Panc1 (cell line): ENCODE data around the gene MECR. TPM values are rescaled to one million over a fixed set of nuclear protein-coding genes. Genes with fewer than 3 reads are reported as not detected.

Experiments
- ATAC-seq: fragments of 200-7000 bp; cut with Tn5 transposase; 2 replicates; pipeline ENCODE4 v1.9.1; 2020; ENCODE audit warnings: mild to moderate bottlenecking, moderate library complexity
- BruUV-seq: library from RNA; stranded (reverse); fragments of 400-500 nt; replicated peaks from 2 replicates; lab custom pipeline; 2021; lab: Mats Ljungman, UMichigan
- CTCF ChIA-PET: fragments of 300-600 bp; sonication (Branson Sonifier 250); formaldehyde crosslinking; loops from one replicate; lab custom pipeline; 2022; ENCODE audit warnings: antibody characterized with exemption; lab: Charles Lee
- POLR2A ChIA-PET: fragments of 300-600 bp; sonication (Branson Sonifier 250); formaldehyde crosslinking; loops from one replicate; lab custom pipeline; 2022; ENCODE audit warnings: antibody characterized with exemption; lab: Charles Lee
- DNase-seq: peaks from one replicate; pipeline ENCODE4 v3.0.0-alpha.2; 2010; ENCODE audit warnings: low read depth, low spot score
- H3K27ac ChIP-seq: 2 replicates; pipeline ENCODE4 v1.5.1; 2011; ENCODE audit warnings: mild to moderate bottlenecking, low read length, inconsistent platforms
- H3K27me3 ChIP-seq: fragments of 200-500 bp; sonication (Bioruptor generic); 2 replicates; pipeline ENCODE4 v1.6.0; 2014; ENCODE audit warnings: low read length, inconsistent platforms; ENCODE audit not compliant: control insufficient read depth, insufficient read depth
- H3K36me3 ChIP-seq: fragments of 200-500 bp; sonication (Bioruptor generic); 2 replicates; pipeline ENCODE4 v1.5.1; 2014; ENCODE audit warnings: inconsistent platforms, mild to moderate bottlenecking, low read length, moderate library complexity; ENCODE audit not compliant: control insufficient read depth, insufficient read depth
- H3K4me1 ChIP-seq: 2 replicates; pipeline ENCODE4 v1.5.1; 2011; ENCODE audit warnings: inconsistent platforms, mild to moderate bottlenecking, low read length, moderate library complexity; ENCODE audit not compliant: control insufficient read depth, insufficient read depth
- H3K4me3 ChIP-seq, 2 experiments: 2 replicates each; pipeline ENCODE4 v1.5.1; 2011 to 2012; ENCODE audit warnings: low read depth in 2 of 2, low read length in 2 of 2, mild to moderate bottlenecking in 2 of 2, inconsistent platforms in 1 of 2, moderate library complexity in 1 of 2
- H3K9me3 ChIP-seq: fragments of 200-500 bp; sonication (Bioruptor generic); 2 replicates; pipeline ENCODE4 v1.5.1; 2014; ENCODE audit warnings: low read depth, mild to moderate bottlenecking, inconsistent platforms, low read length, moderate library complexity; ENCODE audit not compliant: control insufficient read depth, insufficient read depth
- POLR2AphosphoS5 ChIP-seq: IDR thresholded peaks from 2 replicates; pipeline ENCODE4 v1.6.1; 2012; ENCODE audit warnings: mild to moderate bottlenecking, low read depth, low read length, moderate library complexity
- SIN3A ChIP-seq: IDR thresholded peaks from 2 replicates; pipeline ENCODE4 v1.6.1; 2012; ENCODE audit warnings: low read depth, mild to moderate bottlenecking, low read length, moderate library complexity, borderline replicate concordance; ENCODE audit not compliant: insufficient read depth
- TCF7L2 ChIP-seq: IDR thresholded peaks from 2 replicates; pipeline ENCODE4 v1.6.1; 2011; ENCODE audit warnings: mild to moderate bottlenecking, low read depth, low read length, inconsistent platforms
- in situ Hi-C: cut with HindIII; loops from 2 replicates; pipeline ENCODE4 v1.10.0; 2016; ENCODE audit warnings: low sequenced_read_pairs, low pct_unique_long_range_greater_than_20kb
- intact Hi-C: fragments of 100-400 bp; cut with micrococcal nuclease; formaldehyde crosslinking; loops from one replicate; pipeline ENCODE4 v1.10.0; 2022; ENCODE audit not compliant: unreplicated experiment
- total RNA-seq: library from RNA; stranded (reverse); gene quantifications from one replicate; pipeline ENCODE4 v1.2.1, GENCODE V29; 2021; ENCODE audit not compliant: unreplicated experiment
- TF ChIP-seq, protein P1 (sequence below), 2 experiments: IDR thresholded peaks; 2 replicates each; pipeline ENCODE4 v1.6.1; 2011 to 2012; ENCODE audit warnings: low read depth in 2 of 2, control low read depth in 1 of 2, low read length in 1 of 2, mild to moderate bottlenecking in 1 of 2, moderate library complexity in 1 of 2; ENCODE audit not compliant: insufficient read depth in 1 of 2
- TF ChIP-seq, protein P2 (sequence below): fragments of 450-650 bp; IDR thresholded peaks from 2 replicates; pipeline ENCODE4 v1.5.1; 2017; ENCODE audit warnings: mild to moderate bottlenecking

Gene MECR
- total RNA-seq, 1 experiment from 2014 or later: 25.7 TPM

DNA sequence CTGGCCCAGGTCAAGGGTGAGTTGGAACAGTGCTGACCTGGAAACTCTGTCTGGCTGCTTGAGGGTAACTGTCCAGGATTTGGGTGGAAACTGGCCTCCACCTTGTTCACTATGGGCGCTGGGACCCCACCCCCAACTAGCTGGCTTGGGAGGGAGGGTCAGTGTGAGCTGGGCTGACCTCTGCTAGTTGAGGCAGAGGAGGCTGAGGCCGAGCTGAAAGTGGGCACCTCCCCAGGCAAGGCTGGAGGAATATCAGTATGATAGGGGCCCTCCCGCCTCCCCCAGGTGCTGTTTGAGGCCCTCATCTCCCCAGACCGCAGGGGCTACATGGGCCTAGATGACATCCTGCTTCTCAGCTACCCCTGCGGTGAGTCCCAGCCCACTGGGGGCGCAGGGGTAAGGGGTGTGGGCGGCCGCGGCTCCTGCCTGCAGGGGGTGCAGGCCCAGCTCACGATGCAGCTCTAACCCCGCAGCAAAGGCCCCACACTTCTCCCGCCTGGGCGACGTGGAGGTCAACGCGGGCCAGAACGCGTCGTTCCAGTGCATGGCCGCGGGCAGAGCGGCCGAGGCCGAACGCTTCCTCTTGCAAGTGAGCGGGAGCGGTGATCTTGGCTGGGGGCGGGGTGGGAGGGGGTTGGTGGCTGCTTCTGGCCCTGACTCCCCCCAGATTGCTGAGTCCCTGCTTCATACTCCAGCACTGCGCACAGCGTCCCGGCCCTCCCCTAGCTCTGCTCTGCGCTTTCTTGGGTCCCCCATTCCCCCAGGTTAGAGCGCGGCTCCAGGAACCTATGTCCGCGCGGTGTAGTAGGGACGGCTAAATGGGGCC, 28.5 kb upstream of the MECR start:
- Histone ChIP-seq H3K4me3 (peak overlapping the region; percentile 39 to 44), H3K27me3 (no peaks in the 10 kb centered on the region), H3K4me1 (no peaks in the 10 kb centered on the region), H3K9me3 (no peaks in the 10 kb centered on the region), H3K27ac (no peak overlapping the region), H3K36me3 (no peaks in the 10 kb centered on the region)
- peak; percentile 54 for ATAC-seq
- POLR2A ChIA-PET: no interaction called here
- in situ Hi-C loops: no loop called here
- CTCF ChIA-PET: no interaction called here
- BruUV-seq: no TSS peak
- no peak for TF ChIP-seq TCF7L2
- TF ChIP-seq, protein P1, sequence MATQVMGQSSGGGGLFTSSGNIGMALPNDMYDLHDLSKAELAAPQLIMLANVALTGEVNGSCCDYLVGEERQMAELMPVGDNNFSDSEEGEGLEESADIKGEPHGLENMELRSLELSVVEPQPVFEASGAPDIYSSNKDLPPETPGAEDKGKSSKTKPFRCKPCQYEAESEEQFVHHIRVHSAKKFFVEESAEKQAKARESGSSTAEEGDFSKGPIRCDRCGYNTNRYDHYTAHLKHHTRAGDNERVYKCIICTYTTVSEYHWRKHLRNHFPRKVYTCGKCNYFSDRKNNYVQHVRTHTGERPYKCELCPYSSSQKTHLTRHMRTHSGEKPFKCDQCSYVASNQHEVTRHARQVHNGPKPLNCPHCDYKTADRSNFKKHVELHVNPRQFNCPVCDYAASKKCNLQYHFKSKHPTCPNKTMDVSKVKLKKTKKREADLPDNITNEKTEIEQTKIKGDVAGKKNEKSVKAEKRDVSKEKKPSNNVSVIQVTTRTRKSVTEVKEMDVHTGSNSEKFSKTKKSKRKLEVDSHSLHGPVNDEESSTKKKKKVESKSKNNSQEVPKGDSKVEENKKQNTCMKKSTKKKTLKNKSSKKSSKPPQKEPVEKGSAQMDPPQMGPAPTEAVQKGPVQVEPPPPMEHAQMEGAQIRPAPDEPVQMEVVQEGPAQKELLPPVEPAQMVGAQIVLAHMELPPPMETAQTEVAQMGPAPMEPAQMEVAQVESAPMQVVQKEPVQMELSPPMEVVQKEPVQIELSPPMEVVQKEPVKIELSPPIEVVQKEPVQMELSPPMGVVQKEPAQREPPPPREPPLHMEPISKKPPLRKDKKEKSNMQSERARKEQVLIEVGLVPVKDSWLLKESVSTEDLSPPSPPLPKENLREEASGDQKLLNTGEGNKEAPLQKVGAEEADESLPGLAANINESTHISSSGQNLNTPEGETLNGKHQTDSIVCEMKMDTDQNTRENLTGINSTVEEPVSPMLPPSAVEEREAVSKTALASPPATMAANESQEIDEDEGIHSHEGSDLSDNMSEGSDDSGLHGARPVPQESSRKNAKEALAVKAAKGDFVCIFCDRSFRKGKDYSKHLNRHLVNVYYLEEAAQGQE (IDR thresholded peaks at IDR 0.05; ENCODE audit: insufficient read depth in 1 of 2, low read depth in 2 of 2, low read length in 1 of 2): no peak
- TF ChIP-seq, protein P2, sequence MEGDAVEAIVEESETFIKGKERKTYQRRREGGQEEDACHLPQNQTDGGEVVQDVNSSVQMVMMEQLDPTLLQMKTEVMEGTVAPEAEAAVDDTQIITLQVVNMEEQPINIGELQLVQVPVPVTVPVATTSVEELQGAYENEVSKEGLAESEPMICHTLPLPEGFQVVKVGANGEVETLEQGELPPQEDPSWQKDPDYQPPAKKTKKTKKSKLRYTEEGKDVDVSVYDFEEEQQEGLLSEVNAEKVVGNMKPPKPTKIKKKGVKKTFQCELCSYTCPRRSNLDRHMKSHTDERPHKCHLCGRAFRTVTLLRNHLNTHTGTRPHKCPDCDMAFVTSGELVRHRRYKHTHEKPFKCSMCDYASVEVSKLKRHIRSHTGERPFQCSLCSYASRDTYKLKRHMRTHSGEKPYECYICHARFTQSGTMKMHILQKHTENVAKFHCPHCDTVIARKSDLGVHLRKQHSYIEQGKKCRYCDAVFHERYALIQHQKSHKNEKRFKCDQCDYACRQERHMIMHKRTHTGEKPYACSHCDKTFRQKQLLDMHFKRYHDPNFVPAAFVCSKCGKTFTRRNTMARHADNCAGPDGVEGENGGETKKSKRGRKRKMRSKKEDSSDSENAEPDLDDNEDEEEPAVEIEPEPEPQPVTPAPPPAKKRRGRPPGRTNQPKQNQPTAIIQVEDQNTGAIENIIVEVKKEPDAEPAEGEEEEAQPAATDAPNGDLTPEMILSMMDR: no peak
- TF ChIP-seq POLR2AphosphoS5: no peak
- TF ChIP-seq SIN3A: no peak
- intact Hi-C loops: no loop called here
- no peak for DNase-seq

- ChIA-PET CTCF (no interaction called here), POLR2A (no interaction called here)
- intact Hi-C loops: no loop called here
- Histone ChIP-seq H3K27ac (no peak overlapping the region), H3K4me1 (no peaks in the 10 kb centered on the region), H3K27me3 (no peaks in the 10 kb centered on the region), H3K36me3 (no peaks in the 10 kb centered on the region), H3K9me3 (no peaks in the 10 kb centered on the region), H3K4me3 (no peak overlapping the region)
- no peak for ATAC-seq
- in situ Hi-C loops: no loop called here
- BruUV-seq: no TSS peak
- DNase-seq: no peak
- TF ChIP-seq TCF7L2 (no peak), SIN3A (no peak), POLR2AphosphoS5 (no peak)
- TF ChIP-seq, protein P1 (IDR thresholded peaks at IDR 0.05; ENCODE audit: insufficient read depth in 1 of 2, low read depth in 2 of 2, low read length in 1 of 2): no peak
- TF ChIP-seq, protein P2: no peak
These were observed 27.6 kb upstream of the MECR start for GRCh38 chr1:29258189-29258975.
